A673 (cell line): ENCODE measurements around the gene PPM1N. TPM values are rescaled to one million over a fixed set of nuclear protein-coding genes. Genes with fewer than 3 reads are reported as not detected.

Experiments used
- BruUV-seq: library from RNA; stranded (reverse); fragments of 400-500 nt; replicated peaks from 2 replicates; lab custom pipeline; 2021; lab: Mats Ljungman, UMichigan
- CTCF ChIA-PET: fragments of 300-600 bp; sonication (Branson Sonifier 250); formaldehyde crosslinking; loops from one replicate; lab custom pipeline; 2022; ENCODE audit warnings: antibody characterized with exemption; lab: Charles Lee
- POLR2A ChIA-PET: fragments of 300-600 bp; sonication (Branson Sonifier 250); formaldehyde crosslinking; loops from one replicate; lab custom pipeline; 2022; ENCODE audit warnings: antibody characterized with exemption; ENCODE audit not compliant: low non-redundant PET; lab: Charles Lee
- DNase-seq: peaks from one replicate; pipeline ENCODE4 v3.0.0-alpha.2; 2015; ENCODE audit warnings: low spot score
- H3K27ac ChIP-seq: fragments of 200-600 bp; sonication (generic); 2 replicates; pipeline ENCODE4 v1.5.1; 2016; ENCODE audit warnings: mixed run types, low read depth, mild to moderate bottlenecking, mixed read lengths, antibody characterized with exemption, low read length; ENCODE audit not compliant: poor library complexity, severe bottlenecking
- H3K27me3 ChIP-seq: fragments of 200-600 bp; sonication (generic); replicated peaks from 2 replicates; pipeline ENCODE4 v1.6.1; 2017; ENCODE audit warnings: mixed run types, low read depth, mild to moderate bottlenecking, mixed read lengths, antibody characterized with exemption, low read length; ENCODE audit not compliant: insufficient read depth, poor library complexity
- H3K36me3 ChIP-seq: fragments of 200-600 bp; sonication (generic); 2 replicates; pipeline ENCODE4 v1.6.1; 2016; ENCODE audit warnings: mixed run types, mild to moderate bottlenecking, mixed read lengths, antibody characterized with exemption, low read length; ENCODE audit not compliant: insufficient read depth, poor library complexity, severe bottlenecking
- H3K4me1 ChIP-seq: fragments of 200-600 bp; sonication (generic); 2 replicates; pipeline ENCODE4 v1.6.1; 2017; ENCODE audit warnings: mixed run types, mild to moderate bottlenecking, mixed read lengths, antibody characterized with exemption, low read length; ENCODE audit not compliant: insufficient read depth, poor library complexity, severe bottlenecking
- H3K4me3 ChIP-seq: fragments of 200-600 bp; sonication (generic); 2 replicates; pipeline ENCODE4 v1.5.1; 2016; ENCODE audit warnings: low read depth, mixed run types, mild to moderate bottlenecking, mixed read lengths, low read length; ENCODE audit not compliant: poor library complexity, severe bottlenecking
- H3K9me3 ChIP-seq: fragments of 200-600 bp; sonication (generic); 2 replicates; pipeline ENCODE4 v1.6.1; 2016; ENCODE audit warnings: mixed run types, low read depth, mild to moderate bottlenecking, mixed read lengths, antibody characterized with exemption, low read length; ENCODE audit not compliant: poor library complexity, severe bottlenecking
- EZH2 ChIP-seq: fragments of 200-600 bp; sonication (generic); IDR thresholded peaks from 2 replicates; pipeline ENCODE4 v1.6.1; 2017; ENCODE audit warnings: borderline replicate concordance, low read depth, mild to moderate bottlenecking, mixed read lengths, antibody characterized with exemption, low read length; ENCODE audit not compliant: poor library complexity, severe bottlenecking
- intact Hi-C: fragments of 100-400 bp; cut with micrococcal nuclease; formaldehyde crosslinking; loops from one replicate; pipeline ENCODE4 v1.10.0; 2022; ENCODE audit not compliant: unreplicated experiment
- total RNA-seq: library from RNA; stranded (reverse); gene quantifications from 2 replicates; pipeline ENCODE4 v1.2.3, GENCODE V29; 2021
- TF ChIP-seq, protein P1 (sequence below): fragments of 300-800, 200-600 bp; sonication (generic); conservative IDR thresholded peaks from 2 replicates; pipeline ENCODE4 v1.5.1; 2017; ENCODE audit warnings: low read depth, mild to moderate bottlenecking, antibody characterized with exemption, low read length, moderate library complexity, mixed read lengths

Gene PPM1N
- total RNA-seq, 1 experiment from 2014 or later = 0.80 TPM

DNA sequence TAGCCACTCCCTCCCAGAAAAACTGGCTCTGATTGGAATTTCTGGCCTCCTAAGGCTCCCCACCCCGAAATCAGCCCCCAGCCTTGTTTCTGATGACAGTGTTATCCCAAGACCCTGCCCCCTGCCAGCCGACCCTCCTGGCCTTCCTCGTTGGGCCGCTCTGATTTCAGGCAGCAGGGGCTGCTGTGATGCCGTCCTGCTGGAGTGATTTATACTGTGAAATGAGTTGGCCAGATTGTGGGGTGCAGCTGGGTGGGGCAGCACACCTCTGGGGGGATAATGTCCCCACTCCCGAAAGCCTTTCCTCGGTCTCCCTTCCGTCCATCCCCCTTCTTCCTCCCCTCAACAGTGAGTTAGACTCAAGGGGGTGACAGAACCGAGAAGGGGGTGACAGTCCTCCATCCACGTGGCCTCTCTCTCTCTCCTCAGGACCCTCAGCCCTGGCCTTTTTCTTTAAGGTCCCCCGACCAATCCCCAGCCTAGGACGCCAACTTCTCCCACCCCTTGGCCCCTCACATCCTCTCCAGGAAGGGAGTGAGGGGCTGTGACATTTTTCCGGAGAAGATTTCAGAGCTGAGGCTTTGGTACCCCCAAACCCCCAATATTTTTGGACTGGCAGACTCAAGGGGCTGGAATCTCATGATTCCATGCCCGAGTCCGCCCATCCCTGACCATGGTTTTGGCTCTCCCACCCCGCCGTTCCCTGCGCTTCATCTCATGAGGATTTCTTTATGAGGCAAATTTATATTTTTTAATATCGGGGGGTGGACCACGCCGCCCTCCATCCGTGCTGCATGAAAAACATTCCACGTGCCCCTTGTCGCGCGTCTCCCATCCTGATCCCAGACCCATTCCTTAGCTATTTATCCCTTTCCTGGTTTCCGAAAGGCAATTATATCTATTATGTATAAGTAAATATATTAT is 24.3 kb upstream of the PPM1N start:
- no peak for DNase-seq
- Histone ChIP-seq H3K27ac (no peak overlapping the region), H3K4me1 (peaks cover 5% of the 10 kb centered on the region), H3K27me3 (no peaks in the 10 kb centered on the region), H3K9me3 (no peaks in the 10 kb centered on the region), H3K36me3 (no peaks in the 10 kb centered on the region), H3K4me3 (no peak overlapping the region)
- intact Hi-C loops = no loop called here
- POLR2A ChIA-PET = no interaction called here
- no TSS peak for BruUV-seq
- CTCF ChIA-PET = interaction anchor here (0.5 kb wide), 1 partner anchor 46 kb away, joined by 3 read pairs; no protein-coding TSS in a partner anchor
- TF ChIP-seq, protein P1, sequence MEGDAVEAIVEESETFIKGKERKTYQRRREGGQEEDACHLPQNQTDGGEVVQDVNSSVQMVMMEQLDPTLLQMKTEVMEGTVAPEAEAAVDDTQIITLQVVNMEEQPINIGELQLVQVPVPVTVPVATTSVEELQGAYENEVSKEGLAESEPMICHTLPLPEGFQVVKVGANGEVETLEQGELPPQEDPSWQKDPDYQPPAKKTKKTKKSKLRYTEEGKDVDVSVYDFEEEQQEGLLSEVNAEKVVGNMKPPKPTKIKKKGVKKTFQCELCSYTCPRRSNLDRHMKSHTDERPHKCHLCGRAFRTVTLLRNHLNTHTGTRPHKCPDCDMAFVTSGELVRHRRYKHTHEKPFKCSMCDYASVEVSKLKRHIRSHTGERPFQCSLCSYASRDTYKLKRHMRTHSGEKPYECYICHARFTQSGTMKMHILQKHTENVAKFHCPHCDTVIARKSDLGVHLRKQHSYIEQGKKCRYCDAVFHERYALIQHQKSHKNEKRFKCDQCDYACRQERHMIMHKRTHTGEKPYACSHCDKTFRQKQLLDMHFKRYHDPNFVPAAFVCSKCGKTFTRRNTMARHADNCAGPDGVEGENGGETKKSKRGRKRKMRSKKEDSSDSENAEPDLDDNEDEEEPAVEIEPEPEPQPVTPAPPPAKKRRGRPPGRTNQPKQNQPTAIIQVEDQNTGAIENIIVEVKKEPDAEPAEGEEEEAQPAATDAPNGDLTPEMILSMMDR = no peak
- no peak for TF ChIP-seq EZH2

DNA sequence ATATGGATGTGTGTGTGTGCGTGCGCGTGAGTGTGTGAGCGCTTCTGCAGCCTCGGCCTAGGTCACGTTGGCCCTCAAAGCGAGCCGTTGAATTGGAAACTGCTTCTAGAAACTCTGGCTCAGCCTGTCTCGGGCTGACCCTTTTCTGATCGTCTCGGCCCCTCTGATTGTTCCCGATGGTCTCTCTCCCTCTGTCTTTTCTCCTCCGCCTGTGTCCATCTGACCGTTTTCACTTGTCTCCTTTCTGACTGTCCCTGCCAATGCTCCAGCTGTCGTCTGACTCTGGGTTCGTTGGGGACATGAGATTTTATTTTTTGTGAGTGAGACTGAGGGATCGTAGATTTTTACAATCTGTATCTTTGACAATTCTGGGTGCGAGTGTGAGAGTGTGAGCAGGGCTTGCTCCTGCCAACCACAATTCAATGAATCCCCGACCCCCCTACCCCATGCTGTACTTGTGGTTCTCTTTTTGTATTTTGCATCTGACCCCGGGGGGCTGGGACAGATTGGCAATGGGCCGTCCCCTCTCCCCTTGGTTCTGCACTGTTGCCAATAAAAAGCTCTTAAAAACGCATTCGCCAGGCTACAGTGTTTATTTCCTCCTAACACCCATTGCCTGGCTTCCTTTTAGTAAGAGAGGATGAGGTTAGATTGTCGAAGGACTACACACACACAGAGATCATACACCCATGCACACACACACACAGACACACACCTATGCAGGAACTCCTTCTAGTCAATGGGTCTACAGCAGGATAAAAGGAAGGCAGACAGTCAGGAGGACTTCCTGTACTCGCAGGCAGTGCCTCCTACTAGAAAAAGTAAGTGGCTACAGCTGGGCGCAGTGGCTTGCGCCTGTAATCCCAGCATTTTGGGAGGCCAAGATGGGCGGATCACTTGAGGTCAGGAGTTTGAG is 23.4 kb upstream of the PPM1N start:
- H3K9me3 ChIP-seq = no peaks in the 10 kb centered on the region
- intact Hi-C loops = no loop called here
- no peaks in the 10 kb centered on the region for H3K36me3 ChIP-seq
- ChIA-PET POLR2A (interaction anchor here (0.5 kb wide), 1 partner anchor 36 kb away, joined by 5 read pairs; no protein-coding TSS in a partner anchor), CTCF (no interaction called here)
- no peak overlapping the region for H3K4me3 ChIP-seq
- no peak overlapping the region for H3K27ac ChIP-seq
- peaks cover 5% of the 10 kb centered on the region for H3K4me1 ChIP-seq
- DNase-seq = no peak
- BruUV-seq = no TSS peak
- no peaks in the 10 kb centered on the region for H3K27me3 ChIP-seq
- TF ChIP-seq, protein P1 = no peak
- no peak for TF ChIP-seq EZH2

DNA sequence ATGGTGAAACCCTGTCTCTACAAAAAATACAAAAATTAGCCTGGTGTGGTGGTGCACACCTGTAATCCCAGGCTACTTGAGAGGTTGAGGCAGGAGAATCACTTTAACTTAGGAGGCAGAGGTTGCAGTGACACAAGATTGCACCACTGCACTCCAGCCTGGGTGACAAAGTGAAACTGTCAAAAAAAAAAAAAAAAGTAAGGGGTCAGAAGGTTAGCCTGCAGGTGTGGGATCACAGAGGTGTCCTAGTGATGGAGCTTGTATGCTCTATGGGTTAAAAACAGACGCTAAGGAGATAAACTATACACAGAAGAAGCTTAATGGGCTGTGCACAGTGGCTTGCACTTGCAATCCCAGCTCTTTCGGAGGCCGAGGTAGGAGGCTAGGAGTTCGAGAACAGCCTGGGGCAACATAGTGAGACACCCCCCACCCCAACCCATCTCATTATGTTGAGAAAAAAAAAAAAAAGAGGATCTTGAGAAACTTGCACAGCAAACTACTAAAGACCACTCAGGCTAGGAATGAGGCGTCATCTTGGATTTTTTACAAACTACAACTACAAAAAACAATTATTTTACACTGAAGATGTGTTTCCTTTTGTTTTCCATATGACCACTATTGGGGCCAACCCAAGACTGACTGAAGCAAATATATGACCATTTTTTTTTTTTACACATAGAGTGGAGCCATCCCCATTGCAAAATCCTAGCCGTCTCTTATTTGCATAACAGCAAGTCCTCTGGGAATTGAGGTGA is 22.5 kb upstream of the PPM1N start:
- no peak overlapping the region for H3K27ac ChIP-seq

More for the DNA sequence above, 22.5 kb upstream of the PPM1N start:
- Histone ChIP-seq H3K4me3 (no peak overlapping the region), H3K4me1 (peaks cover 5% of the 10 kb centered on the region), H3K9me3 (no peaks in the 10 kb centered on the region), H3K27me3 (no peaks in the 10 kb centered on the region), H3K36me3 (no peaks in the 10 kb centered on the region)
- BruUV-seq = no TSS peak
- no peak for DNase-seq
- ChIA-PET POLR2A (no interaction called here), CTCF (no interaction called here)
- no peak for TF ChIP-seq EZH2
- TF ChIP-seq, protein P1 = no peak
- intact Hi-C loops = no loop called here
